SU-DHL-6 (cell line): ENCODE data around the gene ZNF253.
"Not testable (repeated sequence)": the region's sequence is repeated elsewhere in the genome, so short reads cannot be mapped to it uniquely, and the experiment has no call there.

Source experiments
- H2AFZ ChIP-seq: fragments of 200-600 bp; sonication (generic); 2 replicates; pipeline ENCODE4 v1.6.1; 2014; ENCODE audit warnings: low read depth, mild to moderate bottlenecking, moderate library complexity, mixed read lengths, antibody characterized with exemption, low read length; ENCODE audit not compliant: severe bottlenecking
- H3F3A ChIP-seq: fragments of 200-600 bp; shearing (Covaris generic); 2 replicates; pipeline ENCODE4 v1.6.0; 2016; ENCODE audit warnings: antibody characterized with exemption, mild to moderate bottlenecking; ENCODE audit not compliant: insufficient read depth
- H3K27ac ChIP-seq: fragments of 200-600 bp; sonication (generic); 2 replicates; pipeline ENCODE4 v1.5.1; 2016; ENCODE audit warnings: low read depth, mild to moderate bottlenecking, low read length, moderate library complexity, mixed read lengths
- H3K27me3 ChIP-seq: fragments of 200-600 bp; sonication (generic), shearing (Covaris generic); 2 replicates; pipeline ENCODE4 v1.6.0; 2014; ENCODE audit warnings: mild to moderate bottlenecking, low read length
- H3K36me3 ChIP-seq: fragments of 200-600 bp; sonication (generic); 2 replicates; pipeline ENCODE4 v1.6.1; 2014; ENCODE audit warnings: mild to moderate bottlenecking, low read length, mixed read lengths
- H3K4me2 ChIP-seq: fragments of 300-600, 200-600 bp; shearing (Covaris generic), sonication (generic); 2 replicates; pipeline ENCODE4 v1.6.0; 2014; ENCODE audit warnings: low read length, low read depth, mild to moderate bottlenecking; ENCODE audit not compliant: poor library complexity, severe bottlenecking
- H3K4me3 ChIP-seq: fragments of 200-600 bp; sonication (generic); 2 replicates; pipeline ENCODE4 v1.5.1; 2014; ENCODE audit warnings: antibody characterized with exemption, low read length, mild to moderate bottlenecking, mixed read lengths; ENCODE audit not compliant: insufficient read depth, poor library complexity, severe bottlenecking
- H3K79me2 ChIP-seq: fragments of 200-600 bp; sonication (generic); 2 replicates; pipeline ENCODE4 v1.6.1; 2014; ENCODE audit warnings: mild to moderate bottlenecking, low read length, moderate library complexity; ENCODE audit not compliant: insufficient read depth
- H3K9ac ChIP-seq: fragments of 200-600 bp; sonication (generic); 2 replicates; pipeline ENCODE4 v1.7.0; 2014; ENCODE audit warnings: mild to moderate bottlenecking, low read length
- H3K9me2 ChIP-seq: fragments of 200-600 bp; sonication (generic); replicated peaks from 2 replicates; pipeline ENCODE4 v1.6.1; 2014; ENCODE audit warnings: low read length; ENCODE audit not compliant: insufficient read depth
- H3K9me3 ChIP-seq: fragments of 200-600 bp; sonication (generic); 2 replicates; pipeline ENCODE4 v1.6.1; 2014; ENCODE audit warnings: low read length, mixed read lengths; ENCODE audit not compliant: insufficient read depth
- H4K20me1 ChIP-seq: fragments of 200-600 bp; sonication (generic); 2 replicates; pipeline ENCODE4 v1.6.1; 2014; ENCODE audit warnings: low read depth, mild to moderate bottlenecking, antibody characterized with exemption, low read length, moderate library complexity, mixed read lengths
- CTCF ChIP-seq: fragments of 200-600 bp; sonication (generic); IDR thresholded peaks from one replicate; pipeline ENCODE4 v1.5.1; 2017; ENCODE audit warnings: antibody characterized with exemption, mild to moderate bottlenecking, low read length, moderate library complexity; ENCODE audit not compliant: insufficient read depth, poor library complexity, severe bottlenecking
- EZH2phosphoT487 ChIP-seq: fragments of 200-600 bp; sonication (generic), shearing (Covaris generic); conservative IDR thresholded peaks from 2 replicates; pipeline ENCODE4 v1.6.1; 2018; ENCODE audit warnings: mild to moderate bottlenecking, antibody characterized with exemption, low read length, moderate library complexity, mixed read lengths

The ZNF253 gene

DNA sequence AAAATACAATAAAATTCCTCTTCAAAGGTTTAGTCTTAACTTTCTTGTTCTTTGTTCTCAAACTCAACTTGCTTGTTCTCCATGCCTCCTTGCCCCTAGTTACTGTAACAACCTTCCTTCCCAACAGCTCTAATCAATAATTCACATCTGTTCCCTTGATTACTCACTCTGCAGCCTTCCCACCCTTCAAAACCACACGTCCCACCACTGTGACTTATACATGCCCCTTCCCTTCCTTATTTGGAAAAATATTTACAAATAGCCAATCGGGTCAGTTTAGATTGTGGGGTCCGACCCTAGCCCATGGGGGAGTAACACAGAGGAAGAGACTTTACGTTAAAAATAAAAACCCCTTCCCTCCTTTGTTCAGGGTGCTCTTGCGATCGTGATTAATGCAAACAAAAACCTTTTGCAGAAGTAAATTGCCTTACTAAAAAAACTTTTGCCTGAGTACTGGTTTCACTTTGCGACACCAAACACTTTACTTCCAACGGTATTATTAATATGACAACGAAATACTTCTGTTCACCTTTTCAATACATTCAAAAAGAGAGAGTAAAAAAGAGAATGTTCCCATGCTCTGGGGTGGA is 34.6 kb downstream of the ZNF253 start:
- H4K20me1 ChIP-seq, result peaks cover under 1% of the 10 kb centered on the region; the same call in 1 of the 2 replicates
- H3K9me3 ChIP-seq, result no peaks in the 10 kb centered on the region
- peak overlapping the region; percentile 94 for H3K4me2 ChIP-seq
- peak overlapping the region; percentile 90 for H3K9ac ChIP-seq
- peak overlapping the region; percentile 73 for H3K27ac ChIP-seq
- TF ChIP-seq CTCF, result no peak
- TF ChIP-seq EZH2phosphoT487, result no peak
- H3F3A ChIP-seq, result peaks cover 22% of the 10 kb centered on the region
- peak overlapping the region; percentile 80 for H3K4me3 ChIP-seq
- H3K27me3 ChIP-seq, result no peaks in the 10 kb centered on the region
- H3K79me2 ChIP-seq, result peaks cover 44% of the 10 kb centered on the region
- peak overlapping the region; percentile 70 for H2AFZ ChIP-seq
- H3K9me2 ChIP-seq, result no peaks in the 10 kb centered on the region
- peaks cover 1% of the 10 kb centered on the region; the same call in 1 of the 2 replicates for H3K36me3 ChIP-seq

DNA sequence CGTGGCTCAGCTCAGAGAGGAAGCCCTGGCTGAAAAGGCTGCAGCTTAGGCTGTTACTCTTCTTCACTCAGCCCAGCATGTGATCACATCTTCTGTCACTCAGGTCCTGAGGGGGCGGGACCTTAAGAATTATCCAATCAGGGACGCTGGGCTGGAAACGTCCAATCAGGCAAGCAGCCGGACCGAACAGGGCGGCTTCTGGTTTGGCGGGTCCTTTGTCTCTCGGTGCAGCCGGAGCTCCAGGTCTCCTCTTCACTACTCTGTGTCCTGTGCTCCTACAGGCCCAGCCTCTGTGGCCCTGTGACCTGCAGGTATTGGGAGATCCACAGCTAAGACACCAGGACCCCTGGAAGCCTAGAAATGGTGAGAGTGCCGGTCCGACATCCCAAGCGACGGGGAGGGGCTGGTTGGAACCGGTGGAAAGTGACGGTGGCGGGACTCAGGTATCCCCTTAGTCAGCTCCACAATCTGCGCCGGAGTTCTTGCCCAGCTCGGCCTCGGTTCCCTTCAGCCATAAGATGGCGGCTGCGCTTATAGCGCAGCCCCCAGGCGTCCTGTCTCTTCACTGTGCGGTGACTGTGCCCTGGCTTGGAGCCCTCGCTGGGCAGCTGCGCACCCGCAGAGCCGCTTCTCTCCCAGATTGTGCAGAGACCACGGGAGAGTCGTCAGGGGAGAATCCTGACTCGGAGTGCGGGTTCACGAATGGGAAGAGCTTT is 35.2 kb downstream of the ZNF253 start, which contains the start of gene ZNF93:
Gene ZNF93 (plus strand): TSS at position 218 of the 716 bp plus-strand sequence. CDS start 143 bp downstream, at position 361.
- Histone ChIP-seq H3K9ac (peak within 1 kb of the TSS; percentile 90), H3F3A (peaks cover 28% of the 10 kb centered on the region), H2AFZ (peak within 1 kb of the TSS; percentile 70), H3K9me3 (no peaks in the 10 kb centered on the region), H3K79me2 (peaks cover 50% of the 10 kb centered on the region), H4K20me1 (peaks cover 4% of the 10 kb centered on the region; the same call in 1 of the 2 replicates), H3K27ac (peak within 1 kb of the TSS; percentile 73), H3K4me2 (peak within 1 kb of the TSS; percentile 94), H3K4me3 (peak within 1 kb of the TSS; percentile 80), H3K9me2 (no peaks in the 10 kb centered on the region), H3K36me3 (no peaks in the 10 kb centered on the region), H3K27me3 (no peaks in the 10 kb centered on the region)
- TF ChIP-seq EZH2phosphoT487 (no peak), CTCF (no peak)

- not testable (repeated sequence) for H3K9me3 ChIP-seq
These were observed 41.9 kb downstream of the ZNF253 start for GRCh38 chr19:19907551-19907950.

GRCh38 chr19:19909654-19910053 is 44.0 kb downstream of the ZNF253 start:
- Histone ChIP-seq H2AFZ (no peak overlapping the region), H3K36me3 (peaks cover 55% of the 10 kb centered on the region), H3K4me2 (no peak overlapping the region), H3K79me2 (peaks cover 100% of the 10 kb centered on the region), H3K27ac (no peak overlapping the region), H3K9me3 (peaks cover 6% of the 10 kb centered on the region; the same call in 1 of the 2 replicates), H3F3A (peaks cover 23% of the 10 kb centered on the region), H3K4me3 (no peak overlapping the region), H4K20me1 (peaks cover 4% of the 10 kb centered on the region; the same call in 1 of the 2 replicates), H3K9ac (no peak overlapping the region), H3K9me2 (no peaks in the 10 kb centered on the region), H3K27me3 (no peaks in the 10 kb centered on the region)
- TF ChIP-seq EZH2phosphoT487, result no peak
- TF ChIP-seq CTCF, result no peak

More at GRCh38 chr19:19907551-19907950, 41.9 kb downstream of the ZNF253 start:
- not testable (repeated sequence) for H3K27ac ChIP-seq, H3K9ac ChIP-seq, H3K27me3 ChIP-seq, H2AFZ ChIP-seq, H4K20me1 ChIP-seq, H3K4me3 ChIP-seq, H3K9me2 ChIP-seq
- Histone ChIP-seq H3K4me2 (peak overlapping the region; percentile 75), H3F3A (peaks cover 29% of the 10 kb centered on the region), H3K79me2 (peaks cover 100% of the 10 kb centered on the region), H3K36me3 (peaks cover 35% of the 10 kb centered on the region)
